NK-92 treated with Interleukin-12 subunit alpha and Interleukin-12 subunit beta, amount 100 ng/mL, for 24 hours (cell line): ENCODE results near the gene CARS1.

Experiments used
- DNase-seq: peaks from one replicate; lab custom pipeline; 2025; lab: John Stamatoyannopoulos, UW

The CARS1 gene

DNA sequence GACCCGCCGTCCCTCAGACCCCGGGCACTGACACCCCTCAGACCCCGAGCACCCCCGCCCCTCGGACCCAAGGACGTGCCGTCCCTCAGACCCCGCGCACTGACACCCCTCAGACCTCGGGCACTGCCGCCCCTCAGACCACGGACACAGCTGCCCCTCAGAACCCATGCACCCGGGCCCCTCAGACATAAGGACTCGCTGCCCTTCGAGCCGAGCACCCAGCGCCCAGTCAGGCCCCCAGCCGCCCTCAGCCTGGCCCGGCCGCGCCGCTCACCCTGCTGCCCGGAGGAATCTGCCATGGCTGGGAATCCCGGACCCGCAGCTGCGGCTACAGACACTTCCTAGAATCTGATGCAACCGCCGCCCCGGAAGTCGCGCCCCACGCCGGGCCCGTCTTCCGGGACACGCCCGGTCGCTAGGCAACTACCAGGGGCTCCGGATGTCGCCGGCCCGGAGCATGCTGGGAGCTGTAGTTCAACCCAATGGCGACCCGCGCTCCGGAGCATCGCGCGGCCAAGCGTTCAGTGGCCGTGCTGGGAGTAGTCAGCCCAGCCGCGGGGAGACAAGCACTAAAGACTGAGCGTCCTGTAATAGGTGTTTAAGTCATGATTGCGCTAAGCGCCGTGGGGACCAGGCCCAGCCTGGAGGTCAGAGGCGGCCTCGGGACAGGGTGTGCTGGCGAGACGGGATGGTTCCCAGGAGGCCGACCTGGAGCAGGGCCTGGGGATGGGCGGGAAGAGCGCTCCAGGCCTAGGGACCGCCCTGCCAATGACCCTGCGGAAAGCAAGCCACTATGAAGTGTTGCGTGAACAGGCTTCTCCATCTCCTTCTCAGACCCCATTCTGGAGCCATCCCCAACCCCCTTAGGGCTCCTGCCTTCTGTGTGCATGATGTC is at the start of gene CARS1:
TSS of gene CARS1 (minus strand) at position 355 of the 895 bp plus-strand sequence. CDS start at position 299, 56 bp downstream.
- peak; percentile 89 for DNase-seq

DNA sequence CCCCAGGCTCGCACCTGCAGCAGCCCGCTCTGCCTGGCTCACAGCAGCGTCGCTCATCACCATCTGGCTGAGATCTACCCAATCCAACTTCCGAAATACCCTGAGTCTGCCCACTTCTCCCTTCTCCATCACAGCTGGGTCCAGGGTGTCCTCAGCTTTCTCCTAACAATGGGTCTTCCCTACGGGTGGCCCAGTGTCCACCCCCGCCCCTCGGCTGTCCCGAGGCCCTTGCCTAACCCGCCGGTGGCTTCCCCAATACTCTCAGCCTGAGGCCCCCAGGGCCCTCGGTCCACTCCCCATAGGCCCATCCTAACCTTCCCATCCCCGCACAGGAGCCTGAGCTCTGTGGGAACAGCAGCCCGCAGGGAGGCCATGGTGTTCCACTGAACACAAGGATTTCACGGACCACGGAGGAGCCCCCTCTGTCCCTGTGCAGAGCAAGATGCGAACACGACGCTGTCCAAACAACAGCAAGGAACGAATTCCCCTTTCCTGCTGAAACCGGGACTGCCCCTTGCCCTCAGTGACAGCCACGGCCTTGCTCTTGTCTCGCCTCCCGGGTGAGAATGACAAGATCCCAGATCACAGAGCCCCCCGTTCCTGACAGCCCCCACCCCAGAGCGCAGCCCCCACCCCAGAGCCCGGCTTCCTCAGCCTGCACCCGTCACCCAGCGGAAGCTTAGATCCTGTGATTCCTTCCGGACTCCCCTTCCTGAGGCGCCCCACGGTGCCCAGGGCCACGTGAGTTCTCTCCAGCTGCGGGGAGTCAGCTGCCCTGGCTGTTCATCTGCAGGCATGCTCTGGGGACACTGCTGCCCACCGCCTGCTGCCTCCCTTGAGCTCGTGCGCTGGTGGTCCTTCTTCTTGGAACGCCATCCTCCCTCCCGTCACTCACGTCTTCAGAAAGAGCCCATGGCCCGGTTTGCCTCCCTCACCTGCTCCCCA is 48.8 kb upstream of the CARS1 start:
- no peak for DNase-seq

- no peak for DNase-seq
Measured at GRCh38 chr11:3104961-3105790, 48.0 kb upstream of the CARS1 start.

- no peak for DNase-seq
Measured at GRCh38 chr11:3104051-3104714, 47.0 kb upstream of the CARS1 start.

DNA sequence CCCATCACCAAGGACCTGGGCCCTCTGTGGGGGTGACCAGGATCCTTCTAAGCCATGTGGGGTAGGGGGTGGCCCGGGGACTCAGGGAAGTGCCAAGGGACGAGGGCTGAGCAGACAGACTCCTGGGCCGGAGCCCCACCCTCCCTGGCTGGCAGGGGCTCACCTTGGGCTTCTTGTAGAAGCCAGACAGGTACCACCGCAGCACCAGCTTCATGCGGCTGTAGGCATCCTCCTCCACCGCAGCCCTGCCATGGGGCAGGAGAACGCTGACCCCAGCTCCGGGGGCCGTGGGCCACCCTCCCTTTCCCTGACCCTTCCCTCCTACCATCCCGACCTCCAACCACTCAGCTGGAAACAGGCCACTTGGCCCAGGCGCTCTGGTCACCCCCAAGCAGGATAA is 45.9 kb upstream of the CARS1 start:
- DNase-seq, result no peak

- DNase-seq, result no peak
Measured at GRCh38 chr11:3102641-3102921, 45.4 kb upstream of the CARS1 start.

GRCh38 chr11:3101921-3102640 is 44.9 kb upstream of the CARS1 start:
- no peak for DNase-seq

DNA sequence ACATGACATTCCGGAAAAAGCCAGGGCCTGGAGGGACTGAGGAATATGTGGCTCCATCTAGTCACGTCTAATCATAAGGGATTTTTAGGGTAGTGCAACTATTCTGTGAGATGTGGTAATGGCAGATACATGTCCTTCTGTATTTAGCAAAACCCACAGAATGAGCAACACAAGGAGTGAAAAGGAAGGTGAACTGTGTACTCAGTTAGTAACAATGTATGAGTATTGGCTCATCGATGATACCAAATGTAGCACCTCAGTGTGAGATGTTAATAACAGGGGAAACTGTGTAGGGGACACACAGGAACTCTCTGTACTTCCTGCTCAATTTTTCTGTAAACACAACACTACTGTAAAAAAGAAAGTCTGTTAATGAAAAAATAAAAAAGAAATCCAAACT is 42.0 kb upstream of the CARS1 start:
- DNase-seq, result no peak

DNA sequence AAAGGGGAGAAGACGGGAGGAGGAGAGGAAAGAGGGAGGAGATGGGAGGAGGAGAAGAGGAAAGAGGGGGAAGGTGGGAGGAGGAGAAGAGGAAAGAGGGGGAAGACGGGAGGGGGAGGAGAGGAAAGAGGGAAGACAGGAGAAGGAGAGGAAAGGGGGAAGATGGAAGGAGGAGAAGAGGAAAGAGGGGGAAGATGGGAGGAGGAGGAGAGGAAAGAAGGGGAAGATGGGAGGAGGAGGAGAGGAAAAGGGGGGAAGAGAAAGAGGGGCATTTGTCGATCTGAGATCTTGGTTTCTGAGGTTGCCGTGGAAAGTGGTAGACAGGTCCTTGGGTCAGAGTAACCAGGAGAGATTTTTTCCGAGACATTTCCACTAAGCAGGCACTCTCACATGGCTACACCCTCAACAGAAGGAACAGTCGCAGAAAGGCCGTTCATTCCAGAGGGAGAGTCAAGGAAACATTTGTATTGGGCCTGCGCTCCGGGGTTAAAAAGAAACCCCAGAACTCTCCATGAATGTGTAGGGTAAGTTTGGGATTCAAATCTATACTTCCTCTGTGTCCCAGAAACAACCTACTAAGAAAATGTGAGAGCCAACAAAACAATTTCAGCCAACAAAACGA is 39.8 kb upstream of the CARS1 start:
- DNase-seq, result no peak

GRCh38 chr11:3095712-3096361 is 38.6 kb upstream of the CARS1 start:
- no peak for DNase-seq

GRCh38 chr11:3094223-3094824 is 37.1 kb upstream of the CARS1 start:
- DNase-seq, result no peak

DNA sequence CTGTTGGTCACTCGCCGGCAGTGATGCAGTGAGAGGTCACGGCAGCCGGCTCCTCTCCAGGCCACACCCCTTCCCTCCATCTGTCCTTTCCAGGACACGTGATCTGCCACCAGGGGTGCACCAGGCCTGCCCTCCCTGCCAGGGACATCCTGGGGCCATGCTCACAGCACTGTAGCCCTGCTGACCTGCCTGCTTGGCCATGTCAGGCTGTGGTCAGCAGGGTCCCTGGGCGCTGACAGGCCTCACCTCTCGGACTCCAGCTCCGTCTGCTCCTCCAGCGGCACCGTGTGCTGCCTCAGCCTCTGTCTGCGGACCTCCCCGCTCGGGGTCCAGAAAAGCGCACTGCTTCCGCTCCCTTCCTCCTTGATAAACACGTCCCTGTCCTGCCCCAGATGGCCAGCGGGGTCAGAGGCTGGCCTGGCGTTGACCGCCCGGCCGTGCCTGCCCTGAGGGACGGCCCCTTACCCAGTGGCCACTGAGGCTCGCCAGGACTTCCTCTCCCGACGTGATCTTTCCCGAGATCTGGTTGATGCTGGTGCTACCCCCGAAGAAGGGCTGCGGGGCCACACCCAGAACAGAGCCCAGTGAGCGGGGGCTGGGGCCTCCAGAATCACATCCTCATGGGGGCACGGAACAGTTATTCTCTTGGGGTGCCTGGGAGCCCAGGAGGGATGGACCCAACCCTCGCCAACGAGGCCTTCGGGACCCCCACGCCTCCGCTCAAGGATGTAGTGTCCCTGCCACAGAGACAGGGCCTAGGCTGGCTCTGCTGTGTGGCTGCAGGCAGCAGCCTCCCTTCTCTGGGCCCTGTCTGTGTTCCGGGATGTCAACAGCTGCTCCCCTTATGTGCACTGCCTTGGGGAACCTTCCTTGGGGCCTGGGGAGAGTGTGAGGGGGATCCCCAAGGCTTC is 36.3 kb upstream of the CARS1 start:
- DNase-seq, result no peak

DNA sequence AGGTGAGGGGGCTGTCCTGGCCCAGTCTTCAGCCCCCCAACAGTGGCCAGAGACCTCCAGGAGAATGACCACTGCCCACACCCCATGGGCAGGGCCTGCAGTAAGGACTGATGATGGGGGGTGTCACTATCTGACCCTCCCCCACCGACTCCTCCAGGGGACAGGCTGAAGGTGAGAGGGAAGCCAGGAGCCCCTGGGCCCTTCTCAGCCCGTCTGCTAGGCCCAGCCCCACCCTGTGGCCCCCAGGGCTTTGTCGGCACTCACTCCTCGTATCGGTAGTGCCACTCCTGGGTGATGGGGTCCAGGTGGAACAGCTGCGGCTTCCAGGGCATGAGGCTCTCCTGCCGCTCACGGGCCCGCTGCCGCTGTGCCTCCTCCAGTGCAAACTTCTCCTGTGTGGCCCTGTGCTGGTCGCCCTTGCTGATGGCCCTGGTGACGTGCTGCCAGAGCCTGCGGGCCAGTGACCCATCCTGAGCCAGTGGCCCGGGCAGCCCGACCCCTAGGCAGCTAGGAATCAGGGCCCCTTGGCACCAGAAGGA is 35.4 kb upstream of the CARS1 start:
- DNase-seq, result no peak

GRCh38 chr11:3091846-3092602 is 34.8 kb upstream of the CARS1 start:
- peak; percentile 45 for DNase-seq

DNA sequence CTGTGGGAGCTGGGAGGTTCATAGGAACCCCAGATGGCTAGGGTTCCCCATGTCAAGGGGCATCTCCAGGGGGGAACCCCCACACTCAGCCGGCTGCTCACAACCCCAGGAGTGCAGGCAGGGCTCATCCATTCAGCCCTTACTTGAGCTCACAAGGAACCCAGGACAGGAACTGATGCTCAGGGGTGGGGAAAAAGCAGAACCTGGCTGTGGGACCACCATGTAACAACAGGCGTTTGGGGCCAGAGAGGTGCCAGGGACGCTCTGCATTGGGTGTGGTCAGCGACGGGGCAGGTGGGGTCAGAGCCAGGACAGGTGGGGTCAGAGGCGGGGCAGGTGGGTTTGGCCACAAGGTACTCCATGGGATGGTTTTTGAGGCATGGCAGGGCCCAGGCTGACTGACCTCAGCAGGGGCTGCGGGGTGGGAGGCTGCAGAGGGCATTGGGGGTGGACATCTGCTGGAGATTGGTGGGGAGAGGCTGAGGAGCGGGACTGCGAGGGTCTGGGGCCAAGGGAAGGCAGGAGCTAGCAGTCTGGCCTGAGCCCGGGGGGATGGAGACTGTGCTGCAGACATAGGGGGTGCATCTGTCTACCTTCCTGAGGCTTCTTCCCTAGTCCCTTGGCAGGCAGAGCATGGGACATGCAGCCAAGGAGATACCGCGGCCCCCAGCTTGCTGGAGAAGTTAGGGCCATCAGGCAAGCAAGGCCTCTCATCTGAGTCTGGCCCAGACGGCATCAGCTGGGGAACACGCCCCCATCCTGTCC is 34.0 kb upstream of the CARS1 start:
- DNase-seq, result no peak

DNA sequence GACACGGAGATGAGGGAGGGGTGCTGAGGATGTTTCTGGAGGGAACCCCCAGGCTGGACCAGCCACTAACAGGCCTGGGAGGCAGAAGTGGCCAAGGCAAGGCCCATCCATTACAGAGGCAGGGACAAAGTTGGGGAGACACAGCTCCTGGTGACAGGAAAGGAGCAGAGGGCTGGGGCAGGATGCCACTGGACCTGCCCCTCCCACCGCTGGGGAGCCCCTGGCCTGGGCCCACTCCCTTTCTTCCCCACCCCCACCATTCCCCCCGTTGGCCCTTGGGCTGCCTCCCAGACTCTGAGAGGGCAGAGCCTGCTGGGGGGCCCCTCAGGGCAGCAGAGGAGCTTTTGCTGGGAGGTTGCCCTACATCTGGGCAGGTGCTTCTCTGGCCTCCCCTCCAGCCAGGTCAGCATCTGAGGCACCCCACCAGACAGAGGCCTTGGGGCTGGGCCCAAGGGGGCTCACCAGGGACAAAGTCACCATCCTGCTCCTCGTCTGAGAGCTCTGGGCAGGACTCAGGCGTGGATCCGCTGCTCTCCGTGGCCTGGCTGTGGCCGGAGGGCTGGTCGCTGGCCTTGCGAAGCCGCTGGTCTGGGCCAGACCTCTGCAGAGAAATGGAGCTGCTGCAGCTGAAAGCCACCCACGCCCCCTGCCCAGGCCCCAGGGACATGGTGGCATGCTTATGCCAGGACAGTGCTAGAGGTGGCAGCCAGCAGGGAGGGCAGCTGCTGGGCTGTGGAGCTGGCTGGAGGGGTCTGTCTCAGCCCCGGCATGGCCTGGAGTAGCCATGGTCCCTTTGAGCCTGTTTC is 33.1 kb upstream of the CARS1 start:
- DNase-seq, result no peak
